Hepatocyte (in vitro differentiated cells): ENCODE results near the gene ACRBP. TPM values are rescaled to one million over a fixed set of nuclear protein-coding genes. Genes with fewer than 3 reads are reported as not detected.

ENCODE experiments used
- DNase-seq: peaks from one replicate; pipeline ENCODE4 v3.0.0-alpha.2; 2016; ENCODE audit warnings: low spot score
- H2AFZ ChIP-seq: fragments of 200-600 bp; sonication (generic); 2 replicates; pipeline ENCODE4 v1.6.0; 2016; ENCODE audit warnings: antibody characterized with exemption, mild to moderate bottlenecking
- H3K27ac ChIP-seq: fragments of 200-600 bp; sonication (generic); 2 replicates; pipeline ENCODE4 v1.5.1; 2016; ENCODE audit warnings: mild to moderate bottlenecking
- H3K27me3 ChIP-seq: fragments of 200-600 bp; sonication (generic); 2 replicates; pipeline ENCODE4 v1.6.1; 2016
- H3K36me3 ChIP-seq: fragments of 200-600 bp; sonication (generic); replicated peaks from 2 replicates; pipeline ENCODE4 v1.5.1; 2016; ENCODE audit warnings: low read depth; ENCODE audit not compliant: insufficient read depth
- H3K4me1 ChIP-seq: fragments of 200-600 bp; sonication (generic); 2 replicates; pipeline ENCODE4 v1.5.1; 2016; ENCODE audit warnings: mild to moderate bottlenecking, moderate library complexity; ENCODE audit not compliant: insufficient read depth
- H3K4me2 ChIP-seq: fragments of 200-600 bp; sonication (generic); 2 replicates; pipeline ENCODE4 v1.6.0; 2016
- H3K4me3 ChIP-seq: fragments of 200-600 bp; sonication (generic); 2 replicates; pipeline ENCODE4 v1.5.1; 2016; ENCODE audit warnings: mild to moderate bottlenecking
- H3K79me2 ChIP-seq: fragments of 200-600 bp; sonication (generic); 2 replicates; pipeline ENCODE4 v1.6.0; 2017; ENCODE audit warnings: mild to moderate bottlenecking
- H3K9me2 ChIP-seq: fragments of 200-600 bp; sonication (generic); replicated peaks from 2 replicates; pipeline ENCODE4 v1.6.0; 2017; ENCODE audit warnings: mild to moderate bottlenecking; ENCODE audit not compliant: insufficient read depth
- H3K9me3 ChIP-seq: fragments of 200-600 bp; sonication (generic); 2 replicates; pipeline ENCODE4 v1.5.1; 2016; ENCODE audit warnings: low read depth, mild to moderate bottlenecking
- H4K20me1 ChIP-seq: fragments of 200-600 bp; sonication (generic); 2 replicates; pipeline ENCODE4 v1.6.0; 2016; ENCODE audit warnings: mild to moderate bottlenecking; ENCODE audit not compliant: insufficient read depth, poor library complexity, severe bottlenecking
- CTCF ChIP-seq: fragments of 200-600 bp; sonication (generic); IDR thresholded peaks from 2 replicates; pipeline ENCODE4 v1.5.1; 2016; ENCODE audit warnings: antibody characterized with exemption, mild to moderate bottlenecking; ENCODE audit not compliant: poor library complexity
- EZH2 ChIP-seq: fragments of 200-600 bp; sonication (generic); IDR thresholded peaks from 2 replicates; pipeline ENCODE4 v1.6.1; 2016; ENCODE audit warnings: antibody characterized with exemption, mild to moderate bottlenecking, borderline replicate concordance
- EZH2phosphoT487 ChIP-seq: fragments of 200-600 bp; sonication (generic); IDR thresholded peaks from one replicate; pipeline ENCODE4 v1.6.1; 2018; ENCODE audit warnings: antibody characterized with exemption, mild to moderate bottlenecking, low read depth, moderate library complexity; ENCODE audit not compliant: unreplicated experiment, severe bottlenecking
- WGBS: methylation state at CpG from one replicate; pipeline ENCODE4 v1.1.6; 2016; ENCODE audit warnings: low lambda C conversion rate; ENCODE audit errors: missing lambda C conversion rate; 5-methylcytosine and 5-hydroxymethylcytosine counted together
- polyA plus RNA-seq: library from polyadenylated mRNA; unstranded; fragments of >200 nt; fragmentation: Nextera tagmentation; extraction: Ambion mirVana; gene quantifications from 2 replicates; pipeline ENCODE4 v1.2.1, GENCODE V29; 2016
- total RNA-seq: library from RNA; depleted of rRNA; stranded (reverse); fragments of >200 nt; gene quantifications from 2 replicates; pipeline ENCODE4 v1.2.3, GENCODE V29; 2014

ACRBP gene
- total and polyA plus RNA-seq, 2 experiments from 2014 or later = 0.20 to 0.62 TPM

DNA sequence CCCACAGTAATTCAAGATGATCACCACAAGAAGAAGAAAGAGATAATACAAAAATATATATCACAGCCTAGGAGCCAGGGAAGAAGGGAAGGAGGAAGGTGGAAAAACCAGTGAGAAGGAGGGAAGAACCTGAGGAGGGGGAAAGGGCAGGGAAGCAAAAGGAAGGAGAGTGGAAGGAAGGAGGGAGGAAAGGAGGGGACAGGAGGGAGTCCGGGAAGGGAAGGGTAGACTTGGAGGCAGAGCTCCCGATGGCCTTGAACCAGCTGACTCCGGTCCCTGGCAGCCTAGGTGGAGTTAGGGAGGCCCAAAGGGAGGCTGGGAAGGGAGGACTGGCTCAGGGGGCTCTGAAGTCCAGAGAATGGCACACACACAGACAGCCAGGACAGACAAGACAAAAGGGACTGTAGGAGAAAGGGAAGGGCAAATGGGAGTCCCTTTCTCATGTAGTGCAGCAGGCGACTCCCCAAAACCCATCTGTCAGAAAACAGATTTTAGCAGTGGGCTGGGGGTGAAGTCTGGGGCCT is 46.7 kb upstream of the ACRBP start:
- Histone ChIP-seq H3K79me2 (peaks cover 13% of the 10 kb centered on the region), H3K9me3 (no peaks in the 10 kb centered on the region), H3K27ac (no peak overlapping the region), H3K36me3 (no peaks in the 10 kb centered on the region), H3K4me1 (peaks cover 5% of the 10 kb centered on the region), H2AFZ (no peak overlapping the region), H3K4me3 (no peak overlapping the region), H3K27me3 (peaks cover 16% of the 10 kb centered on the region), H3K4me2 (no peak overlapping the region), H4K20me1 (no peaks in the 10 kb centered on the region), H3K9me2 (no peaks in the 10 kb centered on the region)
- no peak for DNase-seq
- TF ChIP-seq CTCF (no peak), EZH2 (no peak), EZH2phosphoT487 (no peak)
- 94% methylated on average over 4 of the region's 4 CpGs for WGBS

- WGBS = 67% methylated on average over 2 of the region's 2 CpGs
- TF ChIP-seq CTCF = no peak
- no peak for TF ChIP-seq EZH2phosphoT487
- Histone ChIP-seq H4K20me1 (no peaks in the 10 kb centered on the region), H3K4me3 (no peak overlapping the region), H3K27me3 (peaks cover 7% of the 10 kb centered on the region), H3K4me1 (peaks cover 10% of the 10 kb centered on the region), H3K27ac (no peak overlapping the region), H3K9me2 (no peaks in the 10 kb centered on the region), H3K36me3 (no peaks in the 10 kb centered on the region), H3K79me2 (peaks cover 23% of the 10 kb centered on the region), H2AFZ (no peak overlapping the region), H3K9me3 (no peaks in the 10 kb centered on the region), H3K4me2 (no peak overlapping the region)
- no peak for DNase-seq
Measured at GRCh38 chr12:6692888-6693287, 45.7 kb upstream of the ACRBP start.

- no peaks in the 10 kb centered on the region for H3K27me3 ChIP-seq
- WGBS = 85% methylated on average over 4 of the region's 4 CpGs
- H3K4me1 ChIP-seq = peaks cover 18% of the 10 kb centered on the region
- DNase-seq = no peak
- no peaks in the 10 kb centered on the region for H4K20me1 ChIP-seq
- H3K4me3 ChIP-seq = no peak overlapping the region
- no peaks in the 10 kb centered on the region for H3K9me2 ChIP-seq
- H3K79me2 ChIP-seq = peaks cover 38% of the 10 kb centered on the region
- H3K9me3 ChIP-seq = no peaks in the 10 kb centered on the region
- TF ChIP-seq CTCF (no peak), EZH2phosphoT487 (no peak), EZH2 (no peak)
- H3K4me2 ChIP-seq = no peak overlapping the region
- H2AFZ ChIP-seq = no peak overlapping the region
- H3K36me3 ChIP-seq = no peaks in the 10 kb centered on the region
- no peak overlapping the region for H3K27ac ChIP-seq
Measured at GRCh38 chr12:6691473-6691872, 44.2 kb upstream of the ACRBP start.
